Vagina (tissue), 2 donors: ENCODE data around the gene TAOK3.

Experiments used
- CTCF ChIP-seq, 3 experiments: fragments of 450-650 bp in 2 of 3; fragments of 200-600 bp in 1 of 3; sonication (generic) in 1 of 3; IDR thresholded peaks; one replicate each; pipeline ENCODE4 v1.5.1; 2017 to 2019; ENCODE audit warnings: antibody characterized with exemption in 3 of 3, mild to moderate bottlenecking in 2 of 3, moderate library complexity in 2 of 3
- POLR2A ChIP-seq, 2 donors: fragments of 450-650 bp; IDR thresholded peaks; one replicate each; pipeline ENCODE4 v1.6.1; 2017; ENCODE audit warnings: antibody characterized with exemption in 2 of 2, mild to moderate bottlenecking in 2 of 2, moderate library complexity in 2 of 2
- POLR2AphosphoS5 ChIP-seq, 2 donors: sonication (generic); formaldehyde crosslinking; IDR thresholded peaks; one replicate each; pipeline ENCODE4 v1.9.0; 2017; ENCODE audit warnings: antibody characterized with exemption in 2 of 2, mild to moderate bottlenecking in 2 of 2, low read depth in 1 of 2; ENCODE audit not compliant: insufficient read depth in 1 of 2

GRCh38 chr12:118302053-118302452 is 70.7 kb downstream of the TAOK3 start:
- no peak for TF ChIP-seq CTCF (IDR thresholded peaks at IDR 0.05)
- no peak for TF ChIP-seq POLR2A (IDR thresholded peaks at IDR 0.05)
- TF ChIP-seq POLR2AphosphoS5 (IDR thresholded peaks at IDR 0.05; ENCODE audit: insufficient read depth in 1 of 2, low read depth in 1 of 2): no peak
